Vagina (tissue), 2 donors: ENCODE data around the gene MGAT5. TPM values are rescaled to one million over a fixed set of nuclear protein-coding genes. Genes with fewer than 3 reads are reported as not detected.

Source experiments
- DNase-seq, 2 donors: peaks; one replicate each; pipeline ENCODE4 v3.0.0-alpha.2; 2017; ENCODE audit errors: extremely low spot score in 2 of 2
- H3K27ac ChIP-seq: fragments of 200-600 bp; sonication (generic); one replicate; pipeline ENCODE4 v1.5.1; 2019
- H3K27me3 ChIP-seq: fragments of 200-600 bp; sonication (generic); one replicate; pipeline ENCODE4 v1.5.1; 2019
- H3K36me3 ChIP-seq, 2 donors: fragments of 200-600 bp; sonication (generic); one replicate each; pipeline ENCODE4 v1.5.1; 2017 to 2019
- H3K4me1 ChIP-seq: fragments of 200-600 bp; sonication (generic); one replicate; pipeline ENCODE4 v1.5.1; 2019
- H3K4me3 ChIP-seq, 2 donors: fragments of 200-600 bp; sonication (generic); 1 replicate in 1 of 2; 2 replicates in 1 of 2; pipeline ENCODE4 v1.5.1; 2016 to 2019
- H3K9me3 ChIP-seq: fragments of 200-600 bp; sonication (generic); one replicate; pipeline ENCODE4 v1.5.1; 2019
- POLR2A ChIP-seq, 2 donors: fragments of 450-650 bp; IDR thresholded peaks; one replicate each; pipeline ENCODE4 v1.6.1; 2017; ENCODE audit warnings: antibody characterized with exemption in 2 of 2, mild to moderate bottlenecking in 2 of 2, moderate library complexity in 2 of 2
- POLR2AphosphoS5 ChIP-seq, 2 donors: sonication (generic); formaldehyde crosslinking; IDR thresholded peaks; one replicate each; pipeline ENCODE4 v1.9.0; 2017; ENCODE audit warnings: antibody characterized with exemption in 2 of 2, mild to moderate bottlenecking in 2 of 2, low read depth in 1 of 2; ENCODE audit not compliant: insufficient read depth in 1 of 2
- intact Hi-C: fragments of 100-400 bp; cut with DNase I; formaldehyde crosslinking; loops from one replicate; pipeline ENCODE4 v1.15.1; 2023
- total RNA-seq: library from RNA; depleted of rRNA; stranded (reverse); fragments of >200 nt; gene quantifications from one replicate; pipeline ENCODE4 v1.2.3, GENCODE V29; 2016
- TF ChIP-seq, protein P1 (sequence below), 3 experiments: fragments of 450-650 bp in 2 of 3; fragments of 200-600 bp in 1 of 3; sonication (generic) in 1 of 3; IDR thresholded peaks; one replicate each; pipeline ENCODE4 v1.5.1; 2017 to 2019; ENCODE audit warnings: antibody characterized with exemption in 3 of 3, mild to moderate bottlenecking in 2 of 3, moderate library complexity in 2 of 3

The MGAT5 gene
- total RNA-seq, 1 donor from 2014 or later: 16.7 TPM

DNA sequence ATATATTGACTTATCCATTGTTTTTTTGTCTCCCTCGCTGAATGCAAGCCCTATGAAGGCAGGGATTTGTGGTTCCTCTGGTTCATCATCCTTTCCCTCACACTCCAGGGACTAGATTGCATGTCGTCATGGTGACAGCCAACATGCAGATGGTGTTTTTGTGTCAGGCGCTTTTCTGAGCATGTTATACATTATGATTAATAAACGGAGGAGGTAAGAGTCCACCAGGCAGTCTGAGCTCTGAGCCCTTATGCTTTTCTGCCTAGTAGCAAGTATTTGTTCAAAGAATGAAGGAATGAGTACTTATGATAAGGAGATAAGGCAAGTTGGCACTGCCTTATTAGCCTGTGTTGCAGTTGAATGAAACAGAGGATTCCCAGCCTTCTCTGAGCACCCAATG is 181.6 kb downstream of the MGAT5 start:
- Histone ChIP-seq H3K4me1 (no peaks in the 10 kb centered on the region), H3K36me3 (peaks cover 0 to 4% of the 10 kb centered on the region in 2 donors), H3K27me3 (no peaks in the 10 kb centered on the region), H3K9me3 (no peaks in the 10 kb centered on the region), H3K27ac (no peak overlapping the region), H3K4me3 (no peak overlapping the region)
- no peak for DNase-seq
- intact Hi-C loops: no loop called here
- TF ChIP-seq POLR2AphosphoS5 (IDR thresholded peaks at IDR 0.05; ENCODE audit: insufficient read depth in 1 of 2, low read depth in 1 of 2): no peak
- TF ChIP-seq, protein P1, sequence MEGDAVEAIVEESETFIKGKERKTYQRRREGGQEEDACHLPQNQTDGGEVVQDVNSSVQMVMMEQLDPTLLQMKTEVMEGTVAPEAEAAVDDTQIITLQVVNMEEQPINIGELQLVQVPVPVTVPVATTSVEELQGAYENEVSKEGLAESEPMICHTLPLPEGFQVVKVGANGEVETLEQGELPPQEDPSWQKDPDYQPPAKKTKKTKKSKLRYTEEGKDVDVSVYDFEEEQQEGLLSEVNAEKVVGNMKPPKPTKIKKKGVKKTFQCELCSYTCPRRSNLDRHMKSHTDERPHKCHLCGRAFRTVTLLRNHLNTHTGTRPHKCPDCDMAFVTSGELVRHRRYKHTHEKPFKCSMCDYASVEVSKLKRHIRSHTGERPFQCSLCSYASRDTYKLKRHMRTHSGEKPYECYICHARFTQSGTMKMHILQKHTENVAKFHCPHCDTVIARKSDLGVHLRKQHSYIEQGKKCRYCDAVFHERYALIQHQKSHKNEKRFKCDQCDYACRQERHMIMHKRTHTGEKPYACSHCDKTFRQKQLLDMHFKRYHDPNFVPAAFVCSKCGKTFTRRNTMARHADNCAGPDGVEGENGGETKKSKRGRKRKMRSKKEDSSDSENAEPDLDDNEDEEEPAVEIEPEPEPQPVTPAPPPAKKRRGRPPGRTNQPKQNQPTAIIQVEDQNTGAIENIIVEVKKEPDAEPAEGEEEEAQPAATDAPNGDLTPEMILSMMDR (IDR thresholded peaks at IDR 0.05): no peak
- no peak for TF ChIP-seq POLR2A (IDR thresholded peaks at IDR 0.05)

- intact Hi-C loops: no loop called here
- H3K27ac ChIP-seq: no peak overlapping the region
- peaks cover 0 to 4% of the 10 kb centered on the region in 2 donors for H3K36me3 ChIP-seq
- H3K4me1 ChIP-seq: no peaks in the 10 kb centered on the region
- no peaks in the 10 kb centered on the region for H3K9me3 ChIP-seq
- H3K4me3 ChIP-seq: no peak overlapping the region
- no peak for DNase-seq
- TF ChIP-seq POLR2A (IDR thresholded peaks at IDR 0.05) (no peak), POLR2AphosphoS5 (IDR thresholded peaks at IDR 0.05; ENCODE audit: insufficient read depth in 1 of 2, low read depth in 1 of 2) (no peak)
- TF ChIP-seq, protein P1 (IDR thresholded peaks at IDR 0.05): no peak
- H3K27me3 ChIP-seq: no peaks in the 10 kb centered on the region
Measured at GRCh38 chr2:134435936-134436335, 182.1 kb downstream of the MGAT5 start.

DNA sequence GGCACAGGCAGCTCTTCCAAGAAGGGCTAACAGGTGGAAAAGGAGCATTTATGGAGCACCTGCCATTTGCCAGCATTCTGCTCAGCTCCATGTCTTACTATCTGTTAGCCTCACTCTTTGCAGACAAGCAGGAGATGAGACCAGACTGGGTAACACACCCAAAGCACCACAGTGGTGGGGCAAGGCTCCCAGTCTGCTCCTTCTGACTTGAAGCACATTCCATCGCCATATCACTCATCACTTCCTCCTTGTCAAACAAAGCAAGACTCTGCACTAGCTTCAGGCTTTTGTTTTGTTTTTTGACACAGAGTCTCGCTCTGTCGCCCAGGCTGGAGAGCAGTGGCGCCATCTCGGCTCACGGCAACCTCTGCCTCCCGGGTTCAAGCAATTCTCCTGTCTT is 182.8 kb downstream of the MGAT5 start:
- Histone ChIP-seq H3K27me3 (no peaks in the 10 kb centered on the region), H3K4me3 (no peak overlapping the region), H3K9me3 (no peaks in the 10 kb centered on the region), H3K36me3 (peaks cover 0 to 4% of the 10 kb centered on the region in 2 donors), H3K27ac (no peak overlapping the region), H3K4me1 (no peaks in the 10 kb centered on the region)
- no peak for DNase-seq
- intact Hi-C loops: no loop called here
- TF ChIP-seq POLR2AphosphoS5 (IDR thresholded peaks at IDR 0.05; ENCODE audit: insufficient read depth in 1 of 2, low read depth in 1 of 2): no peak
- TF ChIP-seq, protein P1 (IDR thresholded peaks at IDR 0.05): no peak
- no peak for TF ChIP-seq POLR2A (IDR thresholded peaks at IDR 0.05)

- no peak overlapping the region for H3K27ac ChIP-seq
- intact Hi-C loops: no loop called here
- H3K4me1 ChIP-seq: no peaks in the 10 kb centered on the region
- no peaks in the 10 kb centered on the region for H3K27me3 ChIP-seq
- no peaks in the 10 kb centered on the region for H3K9me3 ChIP-seq
- no peak for DNase-seq
- H3K4me3 ChIP-seq: no peak overlapping the region
- no peak for TF ChIP-seq POLR2A (IDR thresholded peaks at IDR 0.05)
- TF ChIP-seq, protein P1 (IDR thresholded peaks at IDR 0.05): no peak
- TF ChIP-seq POLR2AphosphoS5 (IDR thresholded peaks at IDR 0.05; ENCODE audit: insufficient read depth in 1 of 2, low read depth in 1 of 2): no peak
- H3K36me3 ChIP-seq: peaks cover 0 to 9% of the 10 kb centered on the region in 2 donors
Measured at GRCh38 chr2:134438371-134438770, 184.5 kb downstream of the MGAT5 start.

GRCh38 chr2:134440336-134440909 is 186.6 kb downstream of the MGAT5 start:
- Histone ChIP-seq H3K4me1 (no peaks in the 10 kb centered on the region), H3K27me3 (no peaks in the 10 kb centered on the region), H3K9me3 (no peaks in the 10 kb centered on the region), H3K36me3 (peaks cover 0 to 9% of the 10 kb centered on the region in 2 donors), H3K27ac (no peak overlapping the region), H3K4me3 (no peak overlapping the region)
- no peak for DNase-seq
- no peak for TF ChIP-seq POLR2A (IDR thresholded peaks at IDR 0.05)
- TF ChIP-seq POLR2AphosphoS5 (IDR thresholded peaks at IDR 0.05; ENCODE audit: insufficient read depth in 1 of 2, low read depth in 1 of 2): no peak
- TF ChIP-seq, protein P1 (IDR thresholded peaks at IDR 0.05): no peak
- intact Hi-C loops: no loop called here
